T-helper 2 cell treated with Interferon-gamma antibody and Interleukin-4, amounts not matched to agents 100 ng/mL and 5 ng/mL, for 36 hours (primary cell): ENCODE data around the gene RNF10. TPM values are rescaled to one million over a fixed set of nuclear protein-coding genes. Genes with fewer than 3 reads are reported as not detected.
"Not testable (repeated sequence)": the region's sequence is repeated elsewhere in the genome, so short reads cannot be mapped to it uniquely, and the experiment has no call there.

ENCODE experiments used
- intact Hi-C: fragments of 100-400 bp; cut with micrococcal nuclease; formaldehyde crosslinking; loops from one replicate; pipeline ENCODE4 v1.15.1; 2023
- total RNA-seq: library from RNA; stranded (reverse); gene quantifications from 2 replicates; pipeline ENCODE4 v1.2.3, GENCODE V29; 2022

The RNF10 gene
- total RNA-seq, 1 donor from 2014 or later, result 173 TPM

GRCh38 chr12:120602416-120602815 lies 68.3 kb downstream of the RNF10 start:
- intact Hi-C loops, result not testable (repeated sequence)

GRCh38 chr12:120610560-120610959 lies 76.4 kb downstream of the RNF10 start:
- intact Hi-C loops, result no loop called here

- intact Hi-C loops, result not testable (repeated sequence)
These were observed 77.4 kb downstream of the RNF10 start for GRCh38 chr12:120611534-120611933.

- intact Hi-C loops, result no loop called here
These were observed 80.7 kb downstream of the RNF10 start for GRCh38 chr12:120614848-120615247.

GRCh38 chr12:120617193-120617592 lies 83.0 kb downstream of the RNF10 start:
- intact Hi-C loops, result not testable (repeated sequence)

- intact Hi-C loops, result not testable (repeated sequence)
These were observed 83.6 kb downstream of the RNF10 start for GRCh38 chr12:120617767-120618166.

- intact Hi-C loops, result no loop called here
These were observed 84.9 kb downstream of the RNF10 start for GRCh38 chr12:120618954-120619615.

- intact Hi-C loops, result no loop called here
These were observed 86.5 kb downstream of the RNF10 start for GRCh38 chr12:120620624-120621023.

- intact Hi-C loops, result no loop called here
These were observed 91.6 kb downstream of the RNF10 start for GRCh38 chr12:120625557-120626419.

Other genes starting within 250 kb of the RNF10 start
- gene RNU4-2, start 242.5 kb upstream of the RNF10 start, total RNA-seq, result 7,202 and 7,829 TPM in 2 replicates
- 3,138 and 3,380 TPM in 2 replicates for gene RNU4-1, start 241.1 kb upstream of the RNF10 start, total RNA-seq
- 1.2 and 1.6 TPM in 2 replicates for gene SIRT4, start 232.0 kb upstream of the RNF10 start, total RNA-seq
- not detected in 2 replicates for gene PLA2G1B, start 206.6 kb upstream of the RNF10 start, total RNA-seq
- not detected in 2 replicates for gene MSI1, start 165.2 kb upstream of the RNF10 start, total RNA-seq
- 280 and 287 TPM in 2 replicates for gene COX6A1, start 96.2 kb upstream of the RNF10 start, total RNA-seq
- gene TRIAP1, start 88.0 kb upstream of the RNF10 start, total RNA-seq, result 30.7 and 31.9 TPM in 2 replicates
- 27.9 and 29.0 TPM in 2 replicates for gene GATC, start 87.9 kb upstream of the RNF10 start, total RNA-seq
- 203 TPM in 2 replicates for gene SRSF9, start 64.6 kb upstream of the RNF10 start, total RNA-seq
- gene DYNLL1, start 38.2 kb upstream of the RNF10 start, total RNA-seq, result 331 and 335 TPM in 2 replicates
- gene COQ5, start 5.2 kb upstream of the RNF10 start, total RNA-seq, result 28.7 and 31.0 TPM in 2 replicates
- 63.5 and 67.7 TPM in 2 replicates for gene POP5, start 47.0 kb downstream of the RNF10 start, total RNA-seq
- not detected in 2 replicates for gene CABP1, start 106.3 kb downstream of the RNF10 start, total RNA-seq
- gene MLEC, start 152.8 kb downstream of the RNF10 start, total RNA-seq, result 139 and 143 TPM in 2 replicates
- 20.3 and 20.6 TPM in 2 replicates for gene UNC119B, start 176.1 kb downstream of the RNF10 start, total RNA-seq
- 14.6 and 17.6 TPM in 2 replicates for gene ACADS, start 191.5 kb downstream of the RNF10 start, total RNA-seq